HCT116 (cell line): Measurements from ENCODE around the gene NR1I3. TPM values are rescaled to one million over a fixed set of nuclear protein-coding genes. Genes with fewer than 3 reads are reported as not detected.

ENCODE experiments used
- ATAC-seq: fragments of 200-7000 bp; cut with Tn5 transposase; 2 replicates; pipeline ENCODE4 v1.9.1; 2020; ENCODE audit warnings: mild to moderate bottlenecking, moderate library complexity
- BruUV-seq: library from RNA; stranded (reverse); fragments of 400-500 nt; replicated peaks from 2 replicates; lab custom pipeline; 2021; lab: Mats Ljungman, UMichigan
- CTCF ChIA-PET: fragments of 300-600 bp; sonication (Branson Sonifier 250); formaldehyde crosslinking; loops from one replicate; lab custom pipeline; 2021; ENCODE audit warnings: antibody characterized with exemption; lab: Charles Lee
- POLR2A ChIA-PET: fragments of 300-600, 350-600 bp; sonication (Branson Sonifier 250); formaldehyde crosslinking; loops from one replicate; lab custom pipeline; 2021; ENCODE audit warnings: antibody characterized with exemption; lab: Charles Lee
- RAD21 ChIA-PET, 2 experiments: fragments of 300-600 bp; sonication (Branson Sonifier 250); formaldehyde crosslinking; loops; one replicate each; lab custom pipeline; 2023; ENCODE audit warnings: low total read pairs in 2 of 2; ENCODE audit not compliant: uncharacterized antibody in 2 of 2, unreplicated experiment in 2 of 2, low non-redundant PET in 1 of 2; lab: Charles Lee
- DNase-seq: peaks from one replicate; pipeline ENCODE4 v3.0.0-alpha.2; 2010; ENCODE audit warnings: low read depth, low spot score
- H2AFZ ChIP-seq: fragments of 200-600 bp; shearing (Covaris generic), sonication (generic); 2 replicates; pipeline ENCODE4 v1.6.1; 2017; ENCODE audit warnings: low read depth, mixed run types, mixed read lengths, antibody characterized with exemption, low read length; ENCODE audit not compliant: poor library complexity, severe bottlenecking
- H3K27ac ChIP-seq: 2 replicates; pipeline ENCODE4 v1.5.1; 2012; ENCODE audit warnings: low read depth, low read length
- H3K27me3 ChIP-seq: fragments of 200-600 bp; sonication (generic); 2 replicates; pipeline ENCODE4 v1.6.1; 2016; ENCODE audit warnings: mixed run types, low read length, mixed read lengths; ENCODE audit not compliant: insufficient read depth
- H3K36me3 ChIP-seq, 2 experiments: fragments of 200-500 bp in 1 of 2; fragments of 200-600 bp in 1 of 2; sonication (Bioruptor generic) in 1 of 2; sonication (generic) in 1 of 2; 2 replicates each; pipeline versions ENCODE4 v1.5.1 to v1.6.1; 2014 to 2016; ENCODE audit warnings: low read length in 2 of 2, inconsistent platforms in 1 of 2, mixed read lengths in 1 of 2, mixed run types in 1 of 2; ENCODE audit not compliant: insufficient read depth in 2 of 2, control insufficient read depth in 1 of 2
- H3K4me1 ChIP-seq, 2 experiments: fragments of 200-600 bp in 1 of 2; sonication (generic) in 1 of 2; 2 replicates each; pipeline versions ENCODE4 v1.5.1 to v1.6.1; 2012 to 2017; ENCODE audit warnings: low read length in 2 of 2, inconsistent platforms in 1 of 2, mild to moderate bottlenecking in 1 of 2, mixed read lengths in 1 of 2, mixed run types in 1 of 2, moderate library complexity in 1 of 2; ENCODE audit not compliant: insufficient read depth in 2 of 2, control insufficient read depth in 1 of 2
- H3K4me2 ChIP-seq: fragments of 200-600 bp; sonication (generic); 2 replicates; pipeline ENCODE4 v1.6.1; 2017; ENCODE audit warnings: mixed run types, low read length, mixed read lengths
- H3K4me3 ChIP-seq, 2 experiments: fragments of 200-600 bp in 1 of 2; sonication (generic) in 1 of 2; replicated peaks in 1 of 2; 2 replicates each; pipeline ENCODE4 v1.5.1; 2011 to 2016; ENCODE audit warnings: low read length in 2 of 2, control low read depth in 1 of 2, low read depth in 1 of 2, mild to moderate bottlenecking in 1 of 2, mixed read lengths in 1 of 2, mixed run types in 1 of 2
- H3K79me2 ChIP-seq: fragments of 200-600 bp; sonication (generic); 2 replicates; pipeline ENCODE4 v1.6.1; 2017; ENCODE audit warnings: mild to moderate bottlenecking, mixed run types, low read length, moderate library complexity, mixed read lengths; ENCODE audit not compliant: insufficient read depth
- H3K9ac ChIP-seq: fragments of 200-600 bp; sonication (generic); 2 replicates; pipeline ENCODE4 v1.6.1; 2016; ENCODE audit warnings: low read length, mixed read lengths
- H3K9me2 ChIP-seq: fragments of 200-600 bp; sonication (generic), shearing (Covaris generic); 2 replicates; pipeline ENCODE4 v1.6.1; 2017; ENCODE audit warnings: mixed run types, mild to moderate bottlenecking, moderate library complexity; ENCODE audit not compliant: insufficient read depth
- H3K9me3 ChIP-seq, 2 experiments: fragments of 200-500 bp in 1 of 2; fragments of 200-600 bp in 1 of 2; sonication (Bioruptor generic) in 1 of 2; sonication (generic) in 1 of 2; 2 replicates each; pipeline ENCODE4 v1.6.1; 2014 to 2017; ENCODE audit warnings: low read length in 2 of 2, mixed read lengths in 2 of 2, inconsistent platforms in 1 of 2, low read depth in 1 of 2, mild to moderate bottlenecking in 1 of 2, mixed run types in 1 of 2, moderate library complexity in 1 of 2; ENCODE audit not compliant: control insufficient read depth in 1 of 2, insufficient read depth in 1 of 2
- H4K20me1 ChIP-seq: fragments of 200-600 bp; sonication (generic), shearing (Covaris generic); 2 replicates; pipeline ENCODE4 v1.6.1; 2017; ENCODE audit warnings: mixed run types, mild to moderate bottlenecking, moderate library complexity; ENCODE audit not compliant: insufficient read depth
- ATF3 ChIP-seq: IDR thresholded peaks from 2 replicates; pipeline ENCODE4 v1.6.1; 2012
- CEBPB ChIP-seq: IDR thresholded peaks from 2 replicates; pipeline ENCODE4 v1.6.1; 2012; ENCODE audit warnings: low read depth
- CTCF ChIP-seq, 3 experiments: fragments of 200-600 bp in 1 of 3; sonication (generic) in 1 of 3; IDR thresholded peaks in 2 of 3; conservative IDR thresholded peaks in 1 of 3; 2 replicates each; pipeline ENCODE4 v1.5.1; 2012 to 2017; ENCODE audit warnings: low read depth in 2 of 3, low read length in 2 of 3, antibody characterized with exemption in 1 of 3, borderline replicate concordance in 1 of 3, control low read depth in 1 of 3, mild to moderate bottlenecking in 1 of 3, mixed read lengths in 1 of 3, mixed run types in 1 of 3, moderate library complexity in 1 of 3; ENCODE audit not compliant: insufficient read depth in 1 of 3
- EGR1 ChIP-seq: IDR thresholded peaks from 2 replicates; pipeline ENCODE4 v1.6.1; 2012; ENCODE audit warnings: low read depth
- ELF1 ChIP-seq: IDR thresholded peaks from 2 replicates; pipeline ENCODE4 v1.6.1; 2012; ENCODE audit warnings: low read depth, borderline replicate concordance
- EZH2 ChIP-seq: fragments of 200-600 bp; sonication (generic); IDR thresholded peaks from 2 replicates; pipeline ENCODE4 v1.6.1; 2017; ENCODE audit warnings: antibody characterized with exemption, mixed run types
- EZH2phosphoT487 ChIP-seq: fragments of 200-600 bp; IDR thresholded peaks from 2 replicates; pipeline ENCODE4 v1.6.1; 2018; ENCODE audit warnings: antibody characterized with exemption, borderline replicate concordance
- FOSL1 ChIP-seq: IDR thresholded peaks from 2 replicates; pipeline ENCODE4 v1.6.1; 2012; ENCODE audit warnings: low read depth
- POLR2A ChIP-seq: IDR thresholded peaks from 2 replicates; pipeline ENCODE4 v1.7.0; 2011; ENCODE audit warnings: borderline replicate concordance; ENCODE audit not compliant: insufficient read depth, insufficient read length; ENCODE audit errors: extremely low read depth
- RAD21 ChIP-seq: IDR thresholded peaks from 2 replicates; pipeline ENCODE4 v1.6.1; 2012; ENCODE audit warnings: low read depth, mild to moderate bottlenecking
- SIN3A ChIP-seq: IDR thresholded peaks from 2 replicates; pipeline ENCODE4 v1.6.1; 2012; ENCODE audit warnings: low read depth
- SP1 ChIP-seq: IDR thresholded peaks from 2 replicates; pipeline ENCODE4 v1.6.1; 2012; ENCODE audit warnings: low read depth
- SRF ChIP-seq: IDR thresholded peaks from 2 replicates; pipeline ENCODE4 v1.6.1; 2012; ENCODE audit warnings: low read depth
- TCF7L2 ChIP-seq: IDR thresholded peaks from 2 replicates; pipeline ENCODE4 v1.7.0; 2011; ENCODE audit warnings: borderline replicate concordance, inconsistent platforms; ENCODE audit not compliant: insufficient read depth, insufficient read length; ENCODE audit errors: extremely low read depth
- YY1 ChIP-seq: IDR thresholded peaks from 2 replicates; pipeline ENCODE4 v1.6.1; 2011; ENCODE audit warnings: low read length, low read depth, moderate library complexity, mild to moderate bottlenecking; ENCODE audit not compliant: insufficient replicate concordance; ENCODE audit errors: extremely low read depth
- ZFX ChIP-seq: fragments of 450-650 bp; IDR thresholded peaks from 2 replicates; pipeline ENCODE4 v1.6.1; 2017
- intact Hi-C: fragments of 100-400 bp; cut with micrococcal nuclease; formaldehyde crosslinking; loops from 2 replicates; pipeline ENCODE4 v1.10.0; 2022
- total RNA-seq: library from RNA; stranded (reverse); gene quantifications from one replicate; pipeline ENCODE4 v1.2.1, GENCODE V29; 2021; ENCODE audit not compliant: unreplicated experiment
- TF ChIP-seq, protein P1 (sequence below): IDR thresholded peaks from 2 replicates; pipeline ENCODE4 v1.6.1; 2011; ENCODE audit warnings: mild to moderate bottlenecking, low read length, moderate library complexity; ENCODE audit not compliant: insufficient replicate concordance; ENCODE audit errors: extremely low read depth
- TF ChIP-seq, protein P2 (sequence below): IDR thresholded peaks from 2 replicates; pipeline ENCODE4 v1.6.1; 2012; ENCODE audit warnings: low read depth

NR1I3 gene
- total RNA-seq, 1 experiment from 2014 or later, result not detected

GRCh38 chr1:161225178-161225533, 12.8 kb downstream of the NR1I3 start:
- TF ChIP-seq, protein P1, sequence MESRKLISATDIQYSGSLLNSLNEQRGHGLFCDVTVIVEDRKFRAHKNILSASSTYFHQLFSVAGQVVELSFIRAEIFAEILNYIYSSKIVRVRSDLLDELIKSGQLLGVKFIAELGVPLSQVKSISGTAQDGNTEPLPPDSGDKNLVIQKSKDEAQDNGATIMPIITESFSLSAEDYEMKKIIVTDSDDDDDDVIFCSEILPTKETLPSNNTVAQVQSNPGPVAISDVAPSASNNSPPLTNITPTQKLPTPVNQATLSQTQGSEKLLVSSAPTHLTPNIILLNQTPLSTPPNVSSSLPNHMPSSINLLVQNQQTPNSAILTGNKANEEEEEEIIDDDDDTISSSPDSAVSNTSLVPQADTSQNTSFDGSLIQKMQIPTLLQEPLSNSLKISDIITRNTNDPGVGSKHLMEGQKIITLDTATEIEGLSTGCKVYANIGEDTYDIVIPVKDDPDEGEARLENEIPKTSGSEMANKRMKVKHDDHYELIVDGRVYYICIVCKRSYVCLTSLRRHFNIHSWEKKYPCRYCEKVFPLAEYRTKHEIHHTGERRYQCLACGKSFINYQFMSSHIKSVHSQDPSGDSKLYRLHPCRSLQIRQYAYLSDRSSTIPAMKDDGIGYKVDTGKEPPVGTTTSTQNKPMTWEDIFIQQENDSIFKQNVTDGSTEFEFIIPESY, result no peak
- TF ChIP-seq EGR1 (no peak), RAD21 (no peak), EZH2phosphoT487 (no peak), ELF1 (no peak), TCF7L2 (no peak), SRF (no peak), FOSL1 (no peak), CEBPB (no peak), CTCF (IDR thresholded peaks at IDR 0.05 in 2 of 3, conservative IDR thresholded peaks at IDR 0.05 in 1 of 3; ENCODE audit: borderline replicate concordance in 1 of 3, insufficient read depth in 1 of 3, low read depth in 2 of 3, low read length in 2 of 3) (no peak), YY1 (no peak), EZH2 (no peak), ZFX (no peak), SIN3A (no peak), SP1 (no peak), POLR2A (no peak), ATF3 (no peak)
- TF ChIP-seq, protein P2, sequence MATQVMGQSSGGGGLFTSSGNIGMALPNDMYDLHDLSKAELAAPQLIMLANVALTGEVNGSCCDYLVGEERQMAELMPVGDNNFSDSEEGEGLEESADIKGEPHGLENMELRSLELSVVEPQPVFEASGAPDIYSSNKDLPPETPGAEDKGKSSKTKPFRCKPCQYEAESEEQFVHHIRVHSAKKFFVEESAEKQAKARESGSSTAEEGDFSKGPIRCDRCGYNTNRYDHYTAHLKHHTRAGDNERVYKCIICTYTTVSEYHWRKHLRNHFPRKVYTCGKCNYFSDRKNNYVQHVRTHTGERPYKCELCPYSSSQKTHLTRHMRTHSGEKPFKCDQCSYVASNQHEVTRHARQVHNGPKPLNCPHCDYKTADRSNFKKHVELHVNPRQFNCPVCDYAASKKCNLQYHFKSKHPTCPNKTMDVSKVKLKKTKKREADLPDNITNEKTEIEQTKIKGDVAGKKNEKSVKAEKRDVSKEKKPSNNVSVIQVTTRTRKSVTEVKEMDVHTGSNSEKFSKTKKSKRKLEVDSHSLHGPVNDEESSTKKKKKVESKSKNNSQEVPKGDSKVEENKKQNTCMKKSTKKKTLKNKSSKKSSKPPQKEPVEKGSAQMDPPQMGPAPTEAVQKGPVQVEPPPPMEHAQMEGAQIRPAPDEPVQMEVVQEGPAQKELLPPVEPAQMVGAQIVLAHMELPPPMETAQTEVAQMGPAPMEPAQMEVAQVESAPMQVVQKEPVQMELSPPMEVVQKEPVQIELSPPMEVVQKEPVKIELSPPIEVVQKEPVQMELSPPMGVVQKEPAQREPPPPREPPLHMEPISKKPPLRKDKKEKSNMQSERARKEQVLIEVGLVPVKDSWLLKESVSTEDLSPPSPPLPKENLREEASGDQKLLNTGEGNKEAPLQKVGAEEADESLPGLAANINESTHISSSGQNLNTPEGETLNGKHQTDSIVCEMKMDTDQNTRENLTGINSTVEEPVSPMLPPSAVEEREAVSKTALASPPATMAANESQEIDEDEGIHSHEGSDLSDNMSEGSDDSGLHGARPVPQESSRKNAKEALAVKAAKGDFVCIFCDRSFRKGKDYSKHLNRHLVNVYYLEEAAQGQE, result no peak
- Histone ChIP-seq H3K36me3 (peaks cover 4 to 17% of the 10 kb centered on the region in 2 experiments), H3K27me3 (no peaks in the 10 kb centered on the region), H3K4me1 (peaks cover 14 to 24% of the 10 kb centered on the region in 2 experiments; a peak in 3 of 4 replicates), H2AFZ (peak overlapping the region; percentile 48), H3K4me3 (no peak overlapping the region), H3K27ac (peak overlapping the region; percentile 52), H4K20me1 (no peaks in the 10 kb centered on the region), H3K9me2 (no peaks in the 10 kb centered on the region), H3K9me3 (no peaks in the 10 kb centered on the region), H3K79me2 (no peaks in the 10 kb centered on the region), H3K4me2 (peak overlapping the region; percentile 34), H3K9ac (no peak overlapping the region)
- POLR2A ChIA-PET, result interaction anchor here (0.8 to 1.5 kb wide), 7 partner anchors 9 to 164 kb away, joined by 3 to 9 read pairs (median 7); partner anchors contain the start of genes NDUFS2 and PPOX
- ATAC-seq, result peak; percentile 21
- CTCF ChIA-PET, result interaction anchor here (0.7 to 3.1 kb wide), 25 partner anchors 9 to 544 kb away, joined by 3 to 46 read pairs (median 6); partner anchors contain the start of genes CFAP126, DEDD, NDUFS2 and NR1I3
- no peak for DNase-seq
- intact Hi-C loops, result no loop called here
- no TSS peak for BruUV-seq
- RAD21 ChIA-PET, result interaction anchor here (0.7 to 1.2 kb wide), 4 partner anchors 8 to 67 kb away, joined by 3 to 7 read pairs (median 3); no protein-coding TSS in a partner anchor
